Measurements from ENCODE around the gene ASB2. TPM values are rescaled to one million over a fixed set of nuclear protein-coding genes. Genes with fewer than 3 reads are reported as not detected.

The ASB2 gene
- total RNA-seq, 1 donor from 2014 or later, result 0.67 TPM

DNA sequence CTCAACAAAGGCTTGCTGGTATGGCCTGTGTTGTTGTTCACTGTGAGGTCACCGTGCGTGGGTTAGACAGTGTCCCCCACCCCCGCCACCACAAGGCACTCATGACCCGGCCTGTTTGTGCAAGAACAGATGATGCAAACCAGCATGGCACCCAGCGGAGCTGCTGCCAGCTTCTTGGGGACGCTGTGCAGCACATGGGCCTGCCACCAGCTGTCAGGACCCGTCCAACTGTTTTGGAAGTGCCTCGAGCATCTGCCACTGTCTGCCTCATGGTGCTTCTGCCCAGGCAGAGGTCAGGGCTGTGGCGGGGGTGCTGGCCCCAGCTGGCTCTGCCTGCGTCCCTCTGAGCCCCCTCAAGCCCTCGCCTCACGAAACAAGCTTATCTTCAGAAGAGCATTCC lies 1.5 kb downstream of the ASB2 start:
- no peak for DNase-seq (ENCODE audit: low spot score)
- H3K27ac Mint-ChIP-seq (ENCODE audit: unreplicated experiment), result no peak overlapping the region
- peaks cover 11% of the 10 kb centered on the region for H3K4me1 Mint-ChIP-seq (ENCODE audit: low read depth)
- no peak overlapping the region for H3K4me3 Mint-ChIP-seq (ENCODE audit: unreplicated experiment)
- H3K27me3 Mint-ChIP-seq (ENCODE audit: low read depth), result peaks cover 29% of the 10 kb centered on the region
- peaks cover 2% of the 10 kb centered on the region for H3K36me3 Mint-ChIP-seq (ENCODE audit: low read depth)
- TF ChIP-seq, protein P1, sequence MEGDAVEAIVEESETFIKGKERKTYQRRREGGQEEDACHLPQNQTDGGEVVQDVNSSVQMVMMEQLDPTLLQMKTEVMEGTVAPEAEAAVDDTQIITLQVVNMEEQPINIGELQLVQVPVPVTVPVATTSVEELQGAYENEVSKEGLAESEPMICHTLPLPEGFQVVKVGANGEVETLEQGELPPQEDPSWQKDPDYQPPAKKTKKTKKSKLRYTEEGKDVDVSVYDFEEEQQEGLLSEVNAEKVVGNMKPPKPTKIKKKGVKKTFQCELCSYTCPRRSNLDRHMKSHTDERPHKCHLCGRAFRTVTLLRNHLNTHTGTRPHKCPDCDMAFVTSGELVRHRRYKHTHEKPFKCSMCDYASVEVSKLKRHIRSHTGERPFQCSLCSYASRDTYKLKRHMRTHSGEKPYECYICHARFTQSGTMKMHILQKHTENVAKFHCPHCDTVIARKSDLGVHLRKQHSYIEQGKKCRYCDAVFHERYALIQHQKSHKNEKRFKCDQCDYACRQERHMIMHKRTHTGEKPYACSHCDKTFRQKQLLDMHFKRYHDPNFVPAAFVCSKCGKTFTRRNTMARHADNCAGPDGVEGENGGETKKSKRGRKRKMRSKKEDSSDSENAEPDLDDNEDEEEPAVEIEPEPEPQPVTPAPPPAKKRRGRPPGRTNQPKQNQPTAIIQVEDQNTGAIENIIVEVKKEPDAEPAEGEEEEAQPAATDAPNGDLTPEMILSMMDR (IDR thresholded peaks at IDR 0.05), result no peak
- no peaks in the 10 kb centered on the region for H3K9me3 Mint-ChIP-seq (ENCODE audit: low read depth)

DNA sequence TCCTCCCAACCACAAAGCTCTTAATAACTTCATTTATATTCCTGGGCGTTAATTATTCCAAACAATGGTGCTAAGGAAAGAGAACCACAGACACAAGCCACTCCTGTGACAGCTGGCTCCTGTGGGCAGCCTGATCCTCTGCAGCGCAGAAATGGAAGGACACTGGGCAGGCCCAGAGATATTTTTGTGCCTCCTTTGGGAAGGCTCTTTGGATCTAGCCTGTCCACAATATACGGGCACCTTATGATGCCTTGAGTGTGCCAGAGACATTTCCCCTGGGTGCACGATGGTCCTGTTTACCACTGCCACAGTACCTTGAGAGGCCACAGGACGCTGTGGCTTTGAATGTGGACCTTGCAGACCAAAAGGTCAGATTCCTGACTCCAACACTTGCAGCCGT lies 2.1 kb downstream of the ASB2 start:
- DNase-seq (ENCODE audit: low spot score), result no peak
- Mint-ChIP-seq H3K27ac (ENCODE audit: unreplicated experiment) (no peak overlapping the region), H3K36me3 (ENCODE audit: low read depth) (peaks cover 2% of the 10 kb centered on the region), H3K27me3 (ENCODE audit: low read depth) (peaks cover 29% of the 10 kb centered on the region), H3K9me3 (ENCODE audit: low read depth) (no peaks in the 10 kb centered on the region), H3K4me3 (ENCODE audit: unreplicated experiment) (no peak overlapping the region), H3K4me1 (ENCODE audit: low read depth) (peaks cover 14% of the 10 kb centered on the region)
- TF ChIP-seq, protein P1 (IDR thresholded peaks at IDR 0.05), result no peak

DNA sequence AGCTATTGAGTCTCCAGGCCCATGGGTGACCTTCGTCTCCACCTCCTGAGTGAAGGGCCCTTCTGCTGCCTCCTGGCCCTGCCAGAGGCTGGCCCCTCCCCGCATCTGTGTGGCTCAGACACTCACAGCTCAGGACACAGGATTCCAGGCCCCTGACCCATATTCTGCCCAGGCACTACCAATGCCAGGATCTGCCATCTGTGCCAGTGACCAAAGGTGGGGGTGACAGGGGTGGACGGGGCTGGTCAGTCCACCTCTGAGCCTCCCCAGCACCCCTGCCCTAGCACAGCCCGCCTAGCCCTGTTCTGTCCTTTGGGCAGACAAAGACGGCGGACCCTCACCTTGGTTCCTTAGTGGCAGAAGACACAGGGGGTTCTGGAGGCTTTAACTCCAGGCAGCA lies 2.8 kb downstream of the ASB2 start:
- peaks cover 31% of the 10 kb centered on the region for H3K27me3 Mint-ChIP-seq (ENCODE audit: low read depth)
- no peak overlapping the region for H3K4me3 Mint-ChIP-seq (ENCODE audit: unreplicated experiment)
- H3K9me3 Mint-ChIP-seq (ENCODE audit: low read depth), result no peaks in the 10 kb centered on the region
- TF ChIP-seq, protein P1 (IDR thresholded peaks at IDR 0.05), result no peak
- H3K4me1 Mint-ChIP-seq (ENCODE audit: low read depth), result peaks cover 19% of the 10 kb centered on the region
- peaks cover 2% of the 10 kb centered on the region for H3K36me3 Mint-ChIP-seq (ENCODE audit: low read depth)
- no peak for DNase-seq (ENCODE audit: low spot score)
- no peak overlapping the region for H3K27ac Mint-ChIP-seq (ENCODE audit: unreplicated experiment)

DNA sequence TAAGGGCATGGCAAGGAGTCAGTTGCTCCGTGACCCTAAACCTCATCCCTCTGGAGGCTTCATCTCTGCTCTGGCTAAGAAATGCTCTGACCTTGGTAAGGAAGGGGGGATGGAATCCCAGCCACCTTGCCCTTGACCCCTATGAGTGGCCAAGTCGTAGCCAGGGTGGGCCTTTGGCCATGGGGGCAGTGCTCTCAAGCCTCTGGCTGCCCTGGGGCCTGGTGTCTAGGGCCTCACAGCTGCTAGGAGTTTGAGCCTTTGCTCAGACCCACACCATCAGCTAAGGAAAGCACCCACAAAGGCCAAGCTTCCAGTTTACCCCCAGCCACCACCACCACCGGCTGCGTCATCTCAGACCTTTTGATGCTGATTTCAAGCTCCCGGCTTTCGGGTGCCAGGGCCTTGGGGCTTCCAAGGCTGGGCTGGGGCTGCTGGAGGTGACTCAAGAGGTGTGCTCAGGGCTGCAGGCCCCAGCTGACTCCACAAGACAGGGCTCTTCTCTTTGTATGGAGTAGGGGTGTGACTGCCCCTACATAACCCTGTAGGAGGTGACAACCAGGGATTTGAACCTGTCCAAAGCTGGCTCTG lies 3.7 kb downstream of the ASB2 start:
- Mint-ChIP-seq H3K27ac (ENCODE audit: unreplicated experiment) (no peak overlapping the region), H3K4me1 (ENCODE audit: low read depth) (peaks cover 19% of the 10 kb centered on the region), H3K4me3 (ENCODE audit: unreplicated experiment) (no peak overlapping the region), H3K36me3 (ENCODE audit: low read depth) (peaks cover 2% of the 10 kb centered on the region), H3K9me3 (ENCODE audit: low read depth) (no peaks in the 10 kb centered on the region), H3K27me3 (ENCODE audit: low read depth) (peaks cover 31% of the 10 kb centered on the region)
- no peak for DNase-seq (ENCODE audit: low spot score)
- TF ChIP-seq, protein P1 (IDR thresholded peaks at IDR 0.05), result no peak

DNA sequence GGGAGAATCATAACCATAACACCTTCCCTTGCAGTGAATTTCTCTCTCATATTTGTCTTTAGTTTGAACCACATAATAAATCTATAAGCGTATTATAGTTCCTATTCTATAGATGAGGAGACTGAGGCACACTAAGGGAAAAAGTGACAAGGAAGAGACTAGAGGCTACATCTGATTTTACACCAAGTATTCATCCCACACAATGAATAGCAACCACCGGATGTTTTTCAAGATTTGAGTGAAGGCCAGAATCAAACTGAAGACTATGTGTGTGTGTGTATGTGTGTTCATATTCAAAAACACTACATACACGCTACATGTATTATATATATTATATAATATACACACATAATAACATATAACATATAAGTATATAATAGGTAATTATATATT lies 4.7 kb downstream of the ASB2 start:
- Mint-ChIP-seq H3K27me3 (ENCODE audit: low read depth) (peaks cover 25% of the 10 kb centered on the region), H3K4me3 (ENCODE audit: unreplicated experiment) (no peak overlapping the region), H3K36me3 (ENCODE audit: low read depth) (no peaks in the 10 kb centered on the region), H3K9me3 (ENCODE audit: low read depth) (no peaks in the 10 kb centered on the region), H3K27ac (ENCODE audit: unreplicated experiment) (no peak overlapping the region), H3K4me1 (ENCODE audit: low read depth) (peaks cover 16% of the 10 kb centered on the region)
- no peak for DNase-seq (ENCODE audit: low spot score)
- TF ChIP-seq, protein P1 (IDR thresholded peaks at IDR 0.05), result no peak

Data from chondrocyte (in vitro differentiated cells).